Forelimb muscle (tissue), 1 donor: ENCODE data around the gene IRF2. TPM values are rescaled to one million over a fixed set of nuclear protein-coding genes. Genes with fewer than 3 reads are reported as not detected.

ENCODE experiments used
- DNase-seq: peaks from one replicate; pipeline ENCODE4 v3.0.0-alpha.2; 2013; ENCODE audit warnings: low read depth
- polyA plus RNA-seq: library from polyadenylated mRNA; unstranded; fragments of 120-200 nt; gene quantifications from one replicate; pipeline ENCODE4 v1.2.1, GENCODE V29; 2013; ENCODE audit not compliant: insufficient read length

The IRF2 gene
- polyA plus RNA-seq, 1 donor = 17.3 TPM

- no peak for DNase-seq
Measured at GRCh38 chr4:184370711-184371389, 103.5 kb downstream of the IRF2 start.

DNA sequence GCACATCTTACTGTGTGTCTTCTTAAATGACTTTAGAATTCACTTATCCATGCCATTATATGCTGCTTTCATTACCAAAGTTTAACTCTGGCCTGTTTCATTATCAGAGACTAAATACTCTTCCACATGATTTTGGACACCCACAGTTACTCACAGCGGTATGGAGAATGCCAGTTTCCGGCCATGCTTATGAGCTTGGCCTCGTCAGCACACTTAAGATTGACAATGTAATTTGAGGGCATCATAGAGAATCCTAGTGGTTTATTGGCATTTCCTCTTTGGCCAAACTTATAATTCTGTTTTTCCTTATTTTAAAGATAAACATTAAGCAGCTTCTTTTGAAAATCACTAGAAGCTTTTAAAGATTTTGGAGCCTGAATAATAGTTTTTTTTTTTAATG lies 104.5 kb downstream of the IRF2 start:
- no peak for DNase-seq

DNA sequence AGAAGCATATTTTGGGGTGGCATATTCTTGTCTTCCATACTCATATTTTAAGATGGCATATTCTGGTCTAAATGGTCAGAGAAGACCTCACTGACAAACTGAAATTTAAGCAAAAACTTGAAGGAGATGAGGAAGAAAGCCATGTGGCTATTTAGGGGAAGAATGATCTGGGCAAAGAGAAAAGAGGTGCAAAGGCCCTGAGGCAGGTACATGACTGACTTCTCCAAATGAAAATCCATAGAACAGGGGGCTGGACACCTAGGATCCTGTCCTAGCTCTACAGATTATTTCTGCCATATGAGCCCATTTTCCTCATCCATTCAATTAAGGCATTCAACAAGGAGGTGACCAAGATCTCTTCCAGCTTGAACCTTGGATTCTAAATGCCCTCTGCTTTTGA lies 105.6 kb downstream of the IRF2 start:
- DNase-seq = no peak

GRCh38 chr4:184368290-184368689 lies 106.1 kb downstream of the IRF2 start:
- no peak for DNase-seq

- DNase-seq = no peak
Measured at GRCh38 chr4:184364100-184364921, 110.0 kb downstream of the IRF2 start.

DNA sequence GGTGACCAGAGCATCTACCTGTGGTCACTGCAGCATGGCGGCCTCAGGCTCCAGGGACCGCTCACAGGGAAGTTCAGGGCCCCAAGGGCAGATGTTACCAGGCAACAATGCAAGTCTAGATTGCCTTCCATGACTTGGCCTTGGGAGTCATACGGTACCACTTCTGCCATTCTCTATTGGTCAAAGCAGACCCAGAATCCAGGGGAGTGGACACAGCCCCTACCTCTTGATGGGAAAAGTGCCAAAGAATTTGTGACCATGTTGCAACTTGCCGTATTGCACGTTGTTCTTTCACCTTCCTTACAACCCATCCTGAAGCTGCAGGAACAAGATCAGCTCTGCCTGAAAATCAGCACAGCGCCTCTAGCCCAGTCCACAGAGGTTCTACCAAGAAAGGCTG lies 111.1 kb downstream of the IRF2 start:
- DNase-seq = no peak

DNA sequence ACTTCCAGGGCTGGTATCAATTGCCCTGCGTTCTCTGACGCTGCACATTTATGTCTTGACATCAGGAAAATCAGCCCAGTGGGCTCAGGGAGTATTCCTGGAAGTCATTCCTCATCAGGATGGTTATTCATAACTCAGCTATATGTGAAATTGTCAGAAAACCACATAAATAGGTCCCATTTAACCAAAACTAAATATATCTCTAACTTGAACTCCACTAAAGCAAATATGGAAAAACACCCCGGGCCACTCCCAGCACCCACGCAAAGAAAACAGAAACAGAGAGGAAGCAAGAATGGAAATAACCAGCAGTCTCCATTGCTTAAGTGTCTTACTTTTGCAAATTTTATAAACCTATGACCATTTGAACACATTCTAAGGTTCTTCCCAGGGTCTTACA lies 112.0 kb downstream of the IRF2 start:
- DNase-seq = no peak

DNA sequence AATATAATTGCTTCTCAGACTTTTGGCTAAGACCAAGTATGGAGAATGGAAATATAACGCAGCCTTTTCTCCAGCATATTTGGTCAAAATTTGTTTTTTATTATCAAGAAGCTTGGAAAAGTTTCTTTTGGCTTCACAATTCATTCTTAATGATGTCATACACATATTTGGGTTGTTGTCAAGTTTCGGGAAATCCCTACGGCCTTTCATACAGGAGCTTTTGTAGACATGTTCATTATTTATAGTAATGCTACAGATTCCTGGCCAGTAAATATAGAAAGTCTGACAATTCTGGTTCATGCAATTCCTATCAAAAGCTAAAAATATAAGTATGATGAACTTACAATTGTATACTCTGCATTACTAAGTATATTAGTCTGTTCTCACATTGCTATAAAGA lies 112.9 kb downstream of the IRF2 start:
- DNase-seq = peak; percentile 86

DNA sequence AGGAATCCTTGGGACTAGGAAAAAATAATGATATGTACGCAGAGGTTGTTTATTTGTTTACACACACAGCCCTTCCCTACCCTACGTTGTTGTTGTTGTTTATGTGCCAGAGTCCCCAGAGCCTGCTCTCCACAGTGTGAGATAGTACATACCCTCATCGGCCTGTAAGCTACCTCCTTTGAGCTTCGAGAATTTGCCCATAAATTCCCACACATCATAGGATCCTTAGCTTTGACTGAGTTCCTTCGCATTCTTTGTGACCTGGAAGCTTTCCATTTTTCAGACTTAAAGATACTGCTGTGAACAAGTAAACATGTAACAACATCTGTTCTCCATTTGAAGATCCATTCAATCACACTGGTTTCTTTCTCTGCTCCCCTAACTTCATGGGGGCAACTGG lies 114.5 kb downstream of the IRF2 start:
- no peak for DNase-seq

GRCh38 chr4:184358521-184359232 lies 115.7 kb downstream of the IRF2 start:
- DNase-seq = no peak

DNA sequence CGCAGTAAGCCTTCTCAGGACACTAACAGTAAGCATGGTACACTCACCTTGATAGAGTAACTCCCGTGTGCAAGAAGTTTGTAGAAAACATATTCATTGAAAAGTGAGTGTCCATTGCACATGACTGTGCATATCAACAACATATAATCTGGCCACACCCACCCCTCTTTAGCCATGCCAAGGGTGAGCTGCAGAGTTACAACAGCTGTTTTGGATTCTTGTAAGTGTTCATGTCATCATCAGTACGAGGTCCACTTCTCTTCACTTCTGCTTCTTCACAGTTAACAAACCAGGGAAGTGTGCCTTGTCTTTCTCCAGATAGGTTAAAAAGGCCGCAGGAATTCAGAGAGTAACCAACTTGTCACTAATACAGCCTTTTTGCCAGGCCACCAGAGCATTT lies 116.6 kb downstream of the IRF2 start:
- DNase-seq = no peak

- no peak for DNase-seq
Measured at GRCh38 chr4:184357165-184357564, 117.2 kb downstream of the IRF2 start.

DNA sequence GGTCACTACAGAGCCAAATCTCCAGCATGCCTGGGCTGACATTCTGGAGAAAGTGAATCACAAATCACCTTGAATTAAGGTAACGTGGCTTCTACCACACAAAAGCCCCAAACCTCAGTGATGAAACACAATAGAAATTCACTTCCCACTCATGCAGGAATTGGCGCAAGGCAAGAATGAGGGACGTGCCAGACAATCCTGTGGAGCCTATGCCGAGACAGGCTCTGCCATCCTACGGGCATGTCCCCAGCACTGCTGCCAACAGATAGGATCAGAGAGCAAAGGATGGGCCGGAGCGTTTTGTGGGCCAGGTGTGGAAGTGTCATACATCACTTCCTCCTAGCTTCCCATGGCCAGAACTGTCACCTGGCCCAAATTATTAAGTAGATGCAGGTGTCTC lies 118.0 kb downstream of the IRF2 start:
- no peak for DNase-seq

- DNase-seq = no peak
Measured at GRCh38 chr4:184355857-184356256, 118.5 kb downstream of the IRF2 start.

GRCh38 chr4:184355111-184355604 lies 119.2 kb downstream of the IRF2 start:
- peak; percentile 88 for DNase-seq

DNA sequence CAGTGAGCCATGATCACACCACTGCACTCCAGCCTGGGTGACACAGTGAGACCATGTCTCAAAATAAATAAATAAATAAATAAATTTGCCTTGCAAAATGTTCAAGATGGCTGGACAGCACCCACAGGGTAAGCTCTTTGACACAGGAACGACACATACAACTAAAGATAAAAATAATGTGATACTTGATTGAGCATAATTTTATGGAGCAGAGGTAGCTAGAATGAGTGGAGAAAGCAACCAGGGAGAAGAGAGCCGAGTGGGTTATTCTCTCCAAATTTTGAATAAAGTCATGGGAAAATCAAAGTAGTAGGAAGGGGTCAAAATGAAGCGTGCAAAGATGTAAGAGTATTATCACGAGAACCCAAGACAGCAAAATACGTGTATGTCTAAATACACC lies 121.5 kb downstream of the IRF2 start:
- DNase-seq = no peak

DNA sequence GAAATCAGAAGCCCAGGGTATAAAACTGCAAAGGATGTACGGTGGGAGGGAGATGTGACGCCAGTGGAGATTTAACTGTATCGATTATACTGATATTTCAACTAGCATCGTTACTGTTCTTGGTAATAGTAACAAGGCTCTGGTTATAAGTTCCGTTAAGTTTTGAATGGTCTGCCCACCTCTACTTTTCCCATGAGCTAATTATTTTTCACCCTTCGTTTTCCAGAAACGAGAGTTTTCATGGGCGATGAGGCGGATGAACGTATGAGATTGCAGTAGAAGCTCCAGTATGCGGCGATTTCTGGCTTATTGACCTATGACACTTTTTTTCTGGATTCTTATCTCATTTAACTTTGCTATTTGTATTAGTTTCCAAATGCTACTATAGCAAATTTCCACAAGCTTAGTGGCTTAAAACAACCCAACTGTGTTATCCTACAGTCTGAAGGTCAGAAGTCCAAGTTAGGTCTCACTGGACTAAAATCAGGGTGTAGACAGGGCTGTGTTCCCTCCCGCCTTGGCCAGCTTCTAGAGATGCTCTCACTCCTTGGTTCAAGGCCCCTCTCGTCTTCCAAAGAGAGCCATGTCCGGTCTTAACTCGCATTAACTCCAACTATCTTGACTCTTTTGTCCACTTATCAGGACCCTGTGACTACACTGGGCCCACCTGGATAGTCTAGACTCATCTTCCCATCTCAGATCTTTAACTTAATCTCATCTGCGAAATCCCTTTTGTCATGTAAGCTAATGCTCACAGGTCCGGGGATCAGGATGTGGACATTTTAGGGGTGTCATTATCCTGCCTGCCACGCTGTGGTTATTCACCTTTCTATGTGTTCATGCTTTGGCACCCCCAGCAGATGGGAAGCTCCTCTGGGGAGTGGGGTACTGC lies 122.5 kb downstream of the IRF2 start:
- no peak for DNase-seq

- DNase-seq = no peak
Measured at GRCh38 chr4:184350964-184351363, 123.4 kb downstream of the IRF2 start.

- no peak for DNase-seq
Measured at GRCh38 chr4:184350213-184350817, 124.0 kb downstream of the IRF2 start.

GRCh38 chr4:184349283-184350039 lies 124.9 kb downstream of the IRF2 start:
- DNase-seq = no peak
